ENCODE data around the gene OSM. TPM values are rescaled to one million over a fixed set of nuclear protein-coding genes. Genes with fewer than 3 reads are reported as not detected.

Gene OSM
- total RNA-seq, 2 experiments from 2014 or later, result 103 to 107 TPM

DNA sequence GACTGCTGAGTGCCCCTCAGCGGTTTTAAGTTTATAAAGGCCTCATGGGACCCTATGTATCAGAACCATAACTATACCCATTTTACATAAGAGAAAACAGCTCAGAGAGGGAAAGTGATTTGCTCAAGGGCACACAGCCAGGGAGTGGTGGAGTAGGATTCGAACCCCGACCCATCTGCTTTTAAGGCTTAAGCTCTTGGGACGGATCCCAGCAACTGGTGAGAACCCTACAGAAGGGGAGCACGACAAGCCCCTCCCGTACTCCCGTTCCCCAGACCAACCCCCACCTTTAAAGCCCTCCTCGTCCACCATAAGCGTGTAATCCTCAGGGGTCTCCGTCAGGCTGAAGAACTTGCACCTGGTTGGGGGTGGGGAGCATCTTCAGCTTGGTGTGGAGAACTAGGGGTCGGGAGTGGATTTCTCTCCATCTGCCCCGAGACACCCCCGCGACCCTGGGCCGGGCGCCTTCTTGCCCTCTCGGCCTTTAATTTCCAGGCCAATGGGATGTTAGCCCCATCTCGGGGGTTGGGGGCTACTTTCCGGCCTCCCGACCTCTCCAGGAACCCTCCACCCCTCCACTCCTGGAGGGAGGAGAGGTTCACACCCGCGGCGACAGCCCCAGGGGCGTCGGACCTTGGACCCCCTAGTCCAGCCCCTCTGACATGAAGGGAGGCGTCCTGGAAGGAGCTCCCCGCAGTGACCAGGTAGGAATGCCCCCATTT, 21.9 kb upstream of the OSM start:
- Mint-ChIP-seq H3K27ac (peak overlapping the region; percentile 66), H3K36me3 (ENCODE audit: low read depth) (peaks cover 23% of the 10 kb centered on the region), H3K4me3 (peak overlapping the region; percentile 77)

DNA sequence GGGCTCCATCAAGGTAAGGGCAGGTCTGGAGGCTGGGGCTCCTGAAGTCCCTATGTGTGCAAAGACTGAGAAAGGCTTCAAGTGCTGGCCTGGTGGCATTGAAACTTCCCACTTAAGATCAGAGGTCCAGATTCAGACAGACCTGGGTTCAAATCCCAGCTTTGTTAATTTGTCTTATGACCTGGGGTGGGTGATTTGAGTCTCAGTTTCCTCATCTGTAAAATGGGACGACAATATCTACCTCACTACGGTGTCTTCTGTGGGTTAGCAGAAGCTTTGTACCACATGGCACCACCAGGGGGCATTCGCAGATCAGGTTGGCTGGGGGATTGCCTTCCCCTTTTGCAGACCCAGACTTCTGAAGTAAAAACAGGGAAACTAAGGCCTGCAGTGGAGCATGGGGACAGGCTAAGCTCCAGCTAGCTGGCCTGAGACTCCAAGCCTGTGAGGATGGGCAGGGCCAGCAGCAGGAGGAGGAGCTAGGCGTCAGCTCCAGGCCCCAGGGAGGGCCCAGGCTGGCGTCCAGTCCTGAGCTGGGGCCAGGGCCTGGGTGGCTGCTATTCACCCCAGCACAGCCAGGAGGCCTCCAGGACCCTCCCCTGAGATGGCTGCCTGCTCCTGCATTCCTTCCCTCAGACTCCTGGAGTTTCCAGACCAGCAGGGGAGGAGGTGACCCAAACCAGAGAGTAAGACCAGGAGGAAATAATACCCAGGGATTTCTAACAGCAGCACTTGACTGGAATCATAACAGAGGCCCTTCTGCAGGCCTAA, 21.2 kb upstream of the OSM start:
- H3K27ac Mint-ChIP-seq, result peak overlapping the region; percentile 66
- no peaks in the 10 kb centered on the region for H3K9me3 Mint-ChIP-seq
- POLR2A ChIA-PET, result interaction anchor here (0.6 to 16.4 kb wide), 26 partner anchors 11 to 183 kb away, joined by 3 to 253 read pairs (median 5); partner anchors contain the start of genes CCDC157, OSM, RNF215 and SF3A1
- H3K36me3 Mint-ChIP-seq (ENCODE audit: low read depth), result peaks cover 19% of the 10 kb centered on the region
- H3K4me3 Mint-ChIP-seq, result peak overlapping the region; percentile 77
- CTCF ChIA-PET, result interaction anchor here (0.6 to 10.7 kb wide), 56 partner anchors 9 to 607 kb away, joined by 3 to 185 read pairs (median 7); partner anchors contain the start of genes CCDC157, LIF, MTFP1 and OSM
- peaks cover 77% of the 10 kb centered on the region for H3K4me1 Mint-ChIP-seq
- no peaks in the 10 kb centered on the region for H3K27me3 Mint-ChIP-seq
- peak; percentile 91 for DNase-seq

More for the DNA sequence above, 21.9 kb upstream of the OSM start:
- POLR2A ChIA-PET, result interaction anchor here (0.6 to 16.4 kb wide), 30 partner anchors 11 to 184 kb away, joined by 3 to 253 read pairs (median 4); partner anchors contain the start of genes CCDC157, OSM, RNF215 and SF3A1
- peaks cover 69% of the 10 kb centered on the region for H3K4me1 Mint-ChIP-seq
- CTCF ChIA-PET, result interaction anchor here (0.6 to 10.7 kb wide), 53 partner anchors 8 to 608 kb away, joined by 3 to 185 read pairs (median 7); partner anchors contain the start of genes CCDC157, LIF, MTFP1 and OSM
- no peak for DNase-seq
- no peaks in the 10 kb centered on the region for H3K27me3 Mint-ChIP-seq
- H3K9me3 Mint-ChIP-seq, result no peaks in the 10 kb centered on the region

DNA sequence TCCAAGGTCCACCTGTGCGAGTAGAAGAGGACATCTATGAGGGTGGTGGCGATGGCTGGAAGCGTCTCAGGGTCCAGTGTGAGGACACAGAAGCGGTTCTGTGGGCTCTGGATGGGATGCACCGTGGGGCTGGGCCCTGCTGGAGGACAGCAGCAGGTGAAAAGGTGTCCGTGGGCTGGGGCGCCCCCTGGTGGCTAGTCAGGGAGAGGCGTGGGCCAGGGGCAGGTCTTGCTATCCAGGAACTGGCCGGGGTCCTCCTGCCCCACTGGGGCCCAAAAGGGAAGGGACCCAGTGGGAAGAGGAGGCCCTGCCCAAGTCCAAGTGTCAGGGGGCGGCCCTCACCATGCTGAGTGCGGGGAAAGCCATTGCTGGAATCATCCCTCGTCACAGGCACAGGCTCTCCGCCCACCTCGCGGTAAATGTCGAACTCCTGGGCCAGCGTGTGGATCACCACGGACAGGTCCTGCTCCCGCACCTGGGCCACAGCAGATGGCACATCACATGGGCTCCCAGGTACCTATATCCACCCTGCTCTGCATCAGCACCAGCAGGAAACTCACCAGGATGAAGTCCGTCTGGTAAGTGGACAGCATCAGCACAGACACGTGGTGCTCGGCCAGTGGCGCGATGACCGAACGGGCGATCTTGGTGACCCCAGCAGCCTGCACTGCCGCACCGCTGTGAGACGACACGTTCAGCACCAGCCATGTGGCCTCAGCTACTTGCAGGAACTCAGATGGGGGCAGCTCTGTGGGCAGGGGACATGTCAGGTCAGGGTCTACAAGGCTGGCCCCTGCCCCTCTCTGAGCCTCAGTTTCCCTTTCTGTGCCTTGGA, 20.4 kb upstream of the OSM start:
- Mint-ChIP-seq H3K4me3 (no peak overlapping the region), H3K27me3 (no peaks in the 10 kb centered on the region), H3K36me3 (ENCODE audit: low read depth) (peaks cover 17% of the 10 kb centered on the region), H3K27ac (peak overlapping the region; percentile 62), H3K9me3 (no peaks in the 10 kb centered on the region), H3K4me1 (peaks cover 85% of the 10 kb centered on the region)
- ChIA-PET POLR2A (interaction anchor here (0.6 to 16.4 kb wide), 16 partner anchors 14 to 182 kb away, joined by 3 to 253 read pairs (median 12); partner anchors contain the start of genes CCDC157, OSM, RNF215 and SF3A1), CTCF (interaction anchor here (0.7 to 10.7 kb wide), 52 partner anchors 10 to 363 kb away, joined by 3 to 185 read pairs (median 10); partner anchors contain the start of genes CCDC157, LIF, MTFP1 and OSM)
- DNase-seq, result peak; percentile 90

DNA sequence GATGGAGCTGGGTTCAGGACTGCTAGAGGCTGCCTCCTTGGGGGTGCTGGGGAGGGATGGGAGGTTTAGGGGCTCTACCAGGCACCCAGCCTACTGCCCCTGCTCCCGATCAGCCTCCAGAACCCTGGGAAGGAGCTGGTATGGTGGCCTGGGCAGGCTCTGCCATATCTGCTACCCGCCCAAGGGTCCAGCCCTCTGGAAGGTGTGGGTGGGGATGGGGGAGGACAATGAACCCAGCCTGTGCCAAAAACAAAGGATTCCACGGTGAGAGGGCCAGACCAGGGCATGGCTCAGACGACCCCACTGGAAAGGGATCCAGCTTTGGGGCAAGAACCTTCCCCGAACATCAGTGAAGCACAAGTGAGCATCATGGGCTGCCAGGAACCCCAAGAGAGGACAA, 19.7 kb upstream of the OSM start:
- no peak for DNase-seq
- Mint-ChIP-seq H3K4me1 (peaks cover 83% of the 10 kb centered on the region), H3K27ac (no peak overlapping the region), H3K36me3 (ENCODE audit: low read depth) (peaks cover 14% of the 10 kb centered on the region), H3K4me3 (no peak overlapping the region), H3K9me3 (no peaks in the 10 kb centered on the region), H3K27me3 (no peaks in the 10 kb centered on the region)
- ChIA-PET CTCF (interaction anchor here (0.7 to 10.7 kb wide), 10 partner anchors 18 to 198 kb away, joined by 3 to 119 read pairs (median 8); partner anchors contain the start of genes LIF, OSM and RNF215), POLR2A (interaction anchor here (1.0 to 16.4 kb wide), 5 partner anchors 10 to 181 kb away, joined by 3 to 253 read pairs (median 3); partner anchors contain the start of gene OSM)

DNA sequence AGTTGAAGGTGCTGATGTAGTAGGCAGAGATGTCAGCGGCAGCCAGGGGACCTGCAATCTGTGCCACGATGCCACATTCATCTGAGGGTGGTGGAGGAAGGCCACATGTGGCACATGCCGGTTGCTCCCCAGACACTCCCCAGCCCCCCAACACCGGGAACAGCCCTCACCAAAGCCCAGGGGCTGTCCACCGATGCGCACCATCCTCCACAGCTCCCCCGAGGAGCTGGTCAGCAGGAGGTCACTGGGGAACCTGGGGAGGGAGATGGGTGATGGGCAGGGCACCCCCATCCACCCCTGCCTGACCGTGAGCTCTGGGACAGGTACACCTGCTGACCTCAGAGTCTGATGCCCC, 19.2 kb upstream of the OSM start:
- Mint-ChIP-seq H3K9me3 (no peaks in the 10 kb centered on the region), H3K4me3 (no peak overlapping the region), H3K27ac (no peak overlapping the region), H3K36me3 (ENCODE audit: low read depth) (peaks cover 14% of the 10 kb centered on the region), H3K27me3 (no peaks in the 10 kb centered on the region), H3K4me1 (peaks cover 79% of the 10 kb centered on the region)
- ChIA-PET CTCF (interaction anchor here (0.7 to 10.7 kb wide), 10 partner anchors 17 to 179 kb away, joined by 3 to 119 read pairs (median 4); partner anchors contain the start of genes LIF, OSM and RNF215), POLR2A (interaction anchor here (1.0 to 16.4 kb wide), 5 partner anchors 10 to 181 kb away, joined by 3 to 253 read pairs (median 3); partner anchors contain the start of gene OSM)
- DNase-seq, result no peak

DNA sequence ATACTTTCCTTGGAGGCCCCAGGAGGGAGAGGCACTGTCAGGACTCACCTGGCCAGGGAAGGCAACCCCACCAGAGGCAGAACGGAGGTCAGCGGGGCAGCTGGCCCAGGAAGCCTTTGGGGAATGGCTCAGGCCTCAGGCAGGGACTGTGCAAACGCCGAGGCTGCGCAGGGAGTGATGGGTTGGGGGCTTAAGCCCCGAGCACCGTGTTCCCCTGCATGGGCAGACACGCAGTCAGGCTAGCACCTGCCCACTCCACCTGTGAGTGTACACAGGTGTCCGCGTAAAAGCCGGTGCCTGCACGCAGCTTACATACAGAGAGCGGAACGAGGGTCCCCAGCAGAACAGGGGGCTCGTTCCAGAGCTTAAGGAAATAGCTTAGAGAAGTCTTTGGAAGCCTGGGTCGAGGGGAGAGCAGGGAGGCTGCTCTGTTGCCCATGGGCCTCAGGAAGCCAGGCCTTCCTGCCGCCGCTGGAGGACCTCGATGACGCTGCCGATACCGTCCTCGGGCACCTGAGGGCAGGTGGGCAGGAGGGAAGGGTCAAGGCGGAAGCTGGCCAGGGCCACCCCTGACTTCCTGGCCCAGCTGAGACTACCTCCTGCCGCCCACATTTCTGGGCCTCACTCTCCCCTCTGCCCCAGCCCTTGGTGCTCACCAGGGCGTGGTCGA, 18.7 kb upstream of the OSM start:
- H3K4me1 Mint-ChIP-seq, result peaks cover 76% of the 10 kb centered on the region
- H3K27ac Mint-ChIP-seq, result peak overlapping the region; percentile 32
- CTCF ChIA-PET, result interaction anchor here (0.7 to 10.7 kb wide), 11 partner anchors 17 to 179 kb away, joined by 3 to 119 read pairs (median 4); partner anchors contain the start of genes LIF, OSM and RNF215
- H3K27me3 Mint-ChIP-seq, result no peaks in the 10 kb centered on the region
- POLR2A ChIA-PET, result interaction anchor here (1.0 to 16.4 kb wide), 5 partner anchors 9 to 180 kb away, joined by 3 to 253 read pairs (median 3); partner anchors contain the start of gene OSM
- no peaks in the 10 kb centered on the region for H3K9me3 Mint-ChIP-seq
- no peak for DNase-seq
- H3K36me3 Mint-ChIP-seq (ENCODE audit: low read depth), result peaks cover 14% of the 10 kb centered on the region
- H3K4me3 Mint-ChIP-seq, result no peak overlapping the region

DNA sequence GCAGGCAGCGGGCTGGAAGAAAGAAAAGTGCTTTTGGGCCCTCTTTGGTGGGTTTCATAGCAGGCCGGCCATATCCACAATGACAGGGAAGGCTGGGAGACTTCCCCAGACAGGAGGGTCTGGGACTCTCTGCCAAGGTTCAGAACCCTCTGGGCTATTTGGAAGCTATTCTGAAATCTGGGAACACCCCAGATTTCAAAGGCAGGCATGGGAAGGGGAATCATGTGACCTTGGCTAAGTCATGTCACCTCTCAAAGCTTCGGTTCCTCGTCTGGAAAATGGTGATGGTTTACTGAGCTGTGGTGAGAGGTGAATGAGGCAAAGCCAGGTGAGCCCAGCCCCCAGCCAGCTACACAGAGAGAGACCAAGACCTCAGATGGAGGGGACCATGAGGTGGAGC, 18.0 kb upstream of the OSM start:
- Mint-ChIP-seq H3K9me3 (no peaks in the 10 kb centered on the region), H3K36me3 (ENCODE audit: low read depth) (peaks cover 16% of the 10 kb centered on the region), H3K27ac (peak overlapping the region; percentile 73), H3K4me1 (peaks cover 73% of the 10 kb centered on the region), H3K27me3 (no peaks in the 10 kb centered on the region), H3K4me3 (peak overlapping the region; percentile 70)
- CTCF ChIA-PET, result interaction anchor here (0.6 to 10.7 kb wide), 8 partner anchors 16 to 178 kb away, joined by 3 to 119 read pairs (median 12); partner anchors contain the start of genes OSM and RNF215
- POLR2A ChIA-PET, result interaction anchor here (0.7 to 16.4 kb wide), 3 partner anchors 18 to 139 kb away, joined by 3 to 253 read pairs (median 3); partner anchors contain the start of gene OSM
- no peak for DNase-seq

DNA sequence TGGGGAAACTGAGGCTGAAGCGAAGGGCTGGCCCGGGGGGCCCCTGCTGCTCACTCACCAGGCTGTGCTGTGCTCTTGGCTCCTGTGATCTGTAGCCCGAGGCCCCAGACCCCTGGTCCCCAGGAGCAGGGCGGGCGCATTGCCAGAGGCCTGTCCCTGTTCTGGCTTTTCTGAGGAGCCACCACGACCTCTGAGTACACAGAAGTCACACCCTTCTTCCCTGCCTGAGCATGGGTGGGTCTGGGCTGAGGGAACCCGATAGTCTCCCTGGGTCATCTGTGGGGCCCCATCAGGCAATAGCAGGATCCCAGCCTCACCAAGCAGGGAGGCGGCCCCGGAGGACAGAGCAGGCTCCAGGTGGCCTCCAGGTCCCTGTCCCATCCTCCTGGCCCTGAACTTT, 17.5 kb upstream of the OSM start:
- no peak for DNase-seq
- Mint-ChIP-seq H3K27me3 (no peaks in the 10 kb centered on the region), H3K36me3 (ENCODE audit: low read depth) (peaks cover 21% of the 10 kb centered on the region), H3K4me1 (peaks cover 75% of the 10 kb centered on the region), H3K4me3 (peak overlapping the region; percentile 70), H3K9me3 (no peaks in the 10 kb centered on the region), H3K27ac (peak overlapping the region; percentile 73)
- ChIA-PET POLR2A (interaction anchor here (0.7 to 16.4 kb wide), 5 partner anchors 10 to 72 kb away, joined by 3 to 253 read pairs (median 6); partner anchors contain the start of genes CCDC157, OSM and SF3A1), CTCF (interaction anchor here (0.6 to 10.7 kb wide), 8 partner anchors 15 to 178 kb away, joined by 3 to 119 read pairs (median 12); partner anchors contain the start of genes OSM and RNF215)

DNA sequence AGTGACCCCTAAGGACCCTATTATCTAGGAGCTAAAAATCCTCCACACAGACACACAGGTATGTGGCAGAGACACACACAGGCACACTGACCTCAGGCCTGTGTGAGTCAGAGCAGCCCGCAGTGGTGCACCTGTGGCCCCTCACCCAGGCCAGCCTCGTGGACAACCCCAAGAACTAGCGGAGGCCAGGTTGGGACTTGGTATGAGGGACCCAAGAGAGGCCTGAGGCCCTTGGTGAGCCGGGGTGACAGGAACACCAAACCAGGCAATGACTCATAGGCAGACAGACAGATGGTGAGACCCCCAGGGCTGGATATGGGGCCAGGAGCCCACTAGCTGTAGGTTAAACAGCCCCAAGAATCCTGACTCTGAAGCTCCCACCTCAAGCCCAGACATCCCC, 16.7 kb upstream of the OSM start:
- peak overlapping the region; percentile 70 for H3K4me3 Mint-ChIP-seq
- no peaks in the 10 kb centered on the region for H3K9me3 Mint-ChIP-seq
- no peak for DNase-seq
- CTCF ChIA-PET, result interaction anchor here (0.5 to 10.7 kb wide), 9 partner anchors 15 to 347 kb away, joined by 3 to 119 read pairs (median 4); partner anchors contain the start of genes OSM and RNF215
- H3K27me3 Mint-ChIP-seq, result no peaks in the 10 kb centered on the region
- peaks cover 79% of the 10 kb centered on the region for H3K4me1 Mint-ChIP-seq
- POLR2A ChIA-PET, result interaction anchor here (1.0 to 16.4 kb wide), 8 partner anchors 11 to 141 kb away, joined by 3 to 253 read pairs (median 4); partner anchors contain the start of genes CCDC157, OSM, SEC14L2 and SF3A1
- H3K36me3 Mint-ChIP-seq (ENCODE audit: low read depth), result peaks cover 27% of the 10 kb centered on the region
- H3K27ac Mint-ChIP-seq, result peak overlapping the region; percentile 83

DNA sequence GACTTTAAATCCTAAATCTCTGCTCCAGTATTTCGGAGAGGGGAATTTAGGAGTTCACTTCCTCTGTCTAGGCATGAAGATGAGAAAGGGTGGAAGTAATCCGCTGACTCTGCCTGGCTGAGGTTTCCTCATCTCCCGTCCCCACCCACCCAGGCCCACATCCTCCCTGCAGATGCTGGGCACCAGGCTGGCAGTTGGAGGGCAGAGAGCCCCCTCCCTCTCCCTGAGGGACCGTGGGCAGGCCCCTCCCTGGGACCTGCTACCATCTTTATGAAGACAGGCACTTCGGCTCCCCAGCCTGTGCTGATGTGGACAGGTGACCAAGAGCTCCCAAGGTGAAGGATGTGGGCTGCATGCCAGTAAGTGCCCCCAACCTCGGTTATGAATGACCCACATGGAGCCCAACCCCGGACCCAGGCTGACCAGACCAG, 16.0 kb upstream of the OSM start:
- Mint-ChIP-seq H3K4me1 (peaks cover 79% of the 10 kb centered on the region), H3K27ac (peak overlapping the region; percentile 83)
- CTCF ChIA-PET, result interaction anchor here (0.6 to 10.7 kb wide), 7 partner anchors 14 to 176 kb away, joined by 3 to 119 read pairs (median 20); partner anchors contain the start of genes OSM and RNF215

More for the DNA sequence above, 16.0 kb upstream of the OSM start:
- Mint-ChIP-seq H3K27me3 (no peaks in the 10 kb centered on the region), H3K4me3 (peak overlapping the region; percentile 70), H3K9me3 (no peaks in the 10 kb centered on the region), H3K36me3 (ENCODE audit: low read depth) (peaks cover 34% of the 10 kb centered on the region)
- DNase-seq, result no peak
- POLR2A ChIA-PET, result interaction anchor here (1.0 to 16.4 kb wide), 7 partner anchors 16 to 142 kb away, joined by 3 to 253 read pairs (median 3); partner anchors contain the start of genes CCDC157, OSM, SEC14L2 and SF3A1

Measured in activated CD4-positive, alpha-beta memory T cell treated with anti-CD3 and anti-CD28 coated beads, Interleukin-2, amount 10 ng/mL, durations not matched to agents 7 days and 5 days (primary cell).